T follicular helper cell (primary cell): Measurements from ENCODE around the gene NCS1.

Experiments
- DNase-seq: peaks from one replicate; pipeline ENCODE4 v3.0.0-alpha.2; 2020; ENCODE audit warnings: low read depth

NCS1 gene

DNA sequence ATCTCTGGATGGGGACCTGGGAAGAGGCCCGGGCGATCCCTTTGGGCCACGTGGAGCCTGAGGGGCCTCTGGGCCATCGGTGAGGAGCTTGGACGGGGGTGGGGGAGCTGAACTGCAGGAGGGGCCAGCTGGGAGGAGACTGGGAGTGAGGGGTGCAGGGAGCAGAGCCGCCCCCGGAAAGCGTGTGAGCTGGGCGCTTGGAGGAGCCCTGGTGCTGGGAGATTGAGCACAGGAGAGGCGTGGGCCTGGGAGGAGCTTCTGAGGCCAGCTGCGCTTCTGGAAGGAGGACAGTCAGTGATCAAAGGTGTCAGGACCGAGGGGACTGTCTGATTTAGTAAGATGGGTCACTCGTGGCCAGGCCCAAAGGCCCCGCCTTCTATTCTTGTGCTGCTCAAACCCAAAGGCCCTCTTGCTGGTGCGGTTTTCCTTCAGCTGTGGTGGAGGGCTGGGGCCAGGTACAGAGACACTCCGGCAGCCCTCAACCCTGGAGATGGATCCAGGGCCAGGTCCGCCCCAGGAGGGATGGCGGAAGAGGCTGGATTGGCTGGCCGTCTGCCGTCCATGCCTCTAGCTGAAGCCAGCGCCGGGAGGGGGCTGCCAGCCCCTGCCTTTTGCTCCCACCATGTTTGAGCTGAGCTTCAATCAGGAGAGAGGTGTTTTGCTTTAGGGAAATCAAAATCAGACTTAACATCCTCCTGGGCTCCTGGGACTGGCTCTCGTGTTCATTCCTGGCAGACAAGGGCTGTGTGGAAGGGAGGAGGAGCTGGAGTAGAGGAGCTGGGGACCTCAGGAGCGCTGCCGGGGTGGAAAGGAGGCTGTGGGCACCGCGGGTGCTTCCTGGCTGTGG lies 21.6 kb downstream of the NCS1 start:
- no peak for DNase-seq

DNA sequence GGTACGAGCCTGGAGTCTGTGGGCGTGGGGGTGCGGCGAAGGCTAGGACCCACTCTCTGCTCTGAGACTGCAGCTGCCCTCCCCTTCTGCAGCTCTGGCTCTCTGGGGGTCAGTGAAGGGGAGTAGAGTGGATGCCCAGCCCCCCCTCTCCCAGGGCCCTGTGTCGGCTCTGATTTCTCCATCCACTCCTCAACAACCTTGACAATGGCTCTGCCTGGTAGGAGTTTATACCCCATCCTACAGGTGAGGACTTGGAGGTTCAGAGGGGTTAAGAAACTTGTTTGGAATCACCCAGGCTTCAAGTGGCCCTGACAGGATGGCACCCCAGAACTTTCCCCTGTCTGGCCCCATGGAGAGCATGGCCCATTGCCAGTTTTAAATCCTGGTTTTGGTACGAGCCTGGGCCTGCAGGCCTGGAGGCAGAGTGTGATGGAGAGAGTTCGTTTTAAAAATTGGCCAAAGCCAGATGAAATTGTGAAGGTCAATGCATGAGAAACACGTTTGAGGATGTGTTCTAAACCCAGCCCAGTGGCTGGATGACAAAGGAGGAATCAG lies 22.3 kb downstream of the NCS1 start:
- no peak for DNase-seq

DNA sequence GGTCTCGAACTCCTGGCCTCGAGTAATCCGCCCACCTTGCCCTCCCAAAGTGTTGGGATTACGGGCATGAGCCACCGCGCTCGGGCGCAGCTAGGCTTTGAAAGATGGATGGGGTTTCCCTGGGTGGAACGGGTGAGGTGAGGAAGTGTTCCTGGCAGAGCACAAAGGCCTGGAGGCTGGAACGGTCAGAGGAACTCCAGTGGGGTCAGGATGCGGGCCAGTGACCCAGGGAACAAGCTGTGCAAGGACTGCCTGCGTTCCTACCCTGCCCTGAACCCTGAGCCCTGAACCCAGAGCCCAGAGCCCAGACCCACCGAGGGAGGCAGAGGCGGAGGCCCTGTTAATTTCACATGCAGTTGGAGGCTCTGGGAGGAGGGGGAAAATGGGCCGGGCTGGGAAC lies 23.4 kb downstream of the NCS1 start:
- no peak for DNase-seq

DNA sequence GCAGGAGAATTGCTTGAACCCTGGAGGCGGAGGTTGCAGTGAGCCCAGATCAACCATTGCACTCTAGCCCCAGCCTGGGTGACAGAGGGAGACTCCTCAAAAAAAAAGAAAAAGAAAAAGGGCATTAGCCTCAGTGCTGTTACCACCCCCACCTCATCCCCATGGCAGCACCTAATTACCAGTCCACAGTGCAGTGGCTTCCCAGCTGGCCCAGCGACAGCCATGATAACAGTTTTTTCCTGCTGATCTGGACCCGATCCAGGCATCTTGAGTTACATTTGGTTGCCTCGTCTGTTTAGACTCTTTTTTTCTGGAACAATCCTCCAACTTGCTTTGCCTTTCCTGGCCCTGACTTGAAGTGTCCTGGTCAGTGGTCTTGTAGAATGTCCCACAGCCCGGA lies 24.4 kb downstream of the NCS1 start:
- no peak for DNase-seq

DNA sequence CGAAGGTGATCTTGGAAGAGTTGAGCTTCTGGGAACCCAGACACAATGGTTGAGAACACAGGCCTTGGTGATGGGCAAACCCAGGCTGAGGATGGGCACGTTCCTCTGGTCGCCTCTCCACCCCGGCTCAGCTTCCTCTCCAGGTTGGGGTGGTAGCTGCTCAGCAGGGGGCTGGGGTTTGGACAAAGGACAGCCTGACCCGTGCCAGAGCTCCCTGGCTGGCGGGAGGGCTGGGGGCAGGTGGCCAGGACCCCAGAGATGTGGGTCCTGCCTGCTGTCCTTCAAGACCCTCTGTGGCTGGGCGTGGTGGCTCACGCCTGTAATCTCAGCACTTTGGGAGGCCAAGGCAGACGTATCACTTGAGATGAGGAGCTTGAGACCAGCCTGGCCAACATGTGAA lies 25.2 kb downstream of the NCS1 start:
- DNase-seq: no peak

DNA sequence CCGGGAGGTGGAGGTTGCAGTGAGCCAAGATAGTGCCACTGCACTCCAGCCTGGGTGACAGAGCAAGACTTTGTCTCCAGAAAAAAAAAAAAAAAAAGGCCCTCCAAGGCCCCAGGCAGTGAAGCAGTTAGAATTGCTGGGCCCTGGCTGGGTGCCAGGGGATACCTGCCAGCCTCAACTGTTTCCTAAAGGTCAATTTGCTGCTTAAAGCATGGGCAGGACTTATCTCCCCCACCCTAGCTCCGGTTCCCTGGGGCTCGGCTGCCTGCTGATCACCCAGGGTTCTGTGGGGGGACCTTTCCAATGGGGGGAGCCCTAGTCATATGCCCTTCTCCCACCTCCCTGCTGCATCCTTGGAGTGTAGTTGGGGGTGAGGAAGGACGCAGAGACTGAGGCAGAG lies 25.7 kb downstream of the NCS1 start:
- DNase-seq: no peak

DNA sequence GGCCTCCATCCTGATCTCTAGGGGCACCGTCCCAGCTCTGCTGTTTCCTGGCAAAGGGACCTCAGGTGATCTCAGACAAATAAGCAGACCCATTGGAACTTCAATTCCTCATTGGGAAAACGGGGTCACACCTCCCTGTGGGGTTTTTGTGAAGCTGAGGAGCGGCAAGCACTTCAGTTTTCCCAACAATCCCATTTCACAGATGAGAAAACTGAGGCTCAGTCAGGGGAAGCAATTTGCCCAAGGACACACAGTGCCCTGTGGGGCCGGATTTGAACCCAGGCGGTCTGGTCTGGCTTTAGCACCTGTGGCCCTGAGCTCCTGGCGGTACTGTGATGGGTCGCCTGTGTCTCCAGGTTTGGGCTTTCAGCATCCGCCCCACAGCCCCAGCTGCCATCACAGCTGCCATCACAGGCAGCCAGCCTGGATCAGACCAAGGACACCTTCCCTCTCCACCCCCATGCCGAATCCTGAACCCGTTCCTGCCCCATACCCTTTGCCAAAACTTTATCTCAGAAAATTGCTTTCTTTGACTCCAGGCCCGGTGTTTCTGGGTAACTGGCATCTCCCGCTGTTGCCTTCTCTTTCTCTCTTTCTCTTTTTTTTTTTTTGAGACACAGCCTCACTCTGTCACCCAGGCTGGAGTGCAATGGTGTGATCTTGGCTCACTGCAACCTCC lies 26.4 kb downstream of the NCS1 start:
- DNase-seq: no peak

DNA sequence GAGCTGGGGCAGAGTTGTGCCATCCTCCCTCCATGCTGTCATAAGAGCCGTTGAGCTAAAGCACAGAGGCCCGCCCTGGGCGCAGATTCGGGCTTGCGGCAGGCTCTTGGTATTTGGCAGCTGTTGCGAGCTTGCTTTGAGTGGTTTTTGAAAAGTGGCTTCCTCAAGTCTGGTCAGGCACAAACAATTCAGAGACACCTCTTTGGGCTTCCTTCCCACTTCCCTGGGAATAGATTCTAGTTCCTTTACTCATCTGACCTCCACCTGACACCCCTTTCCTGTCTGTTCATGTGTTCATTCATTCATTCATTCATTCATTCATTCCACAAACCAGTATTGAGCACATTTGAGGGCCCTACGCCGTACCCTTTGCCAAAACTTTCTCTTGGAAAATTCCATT lies 27.4 kb downstream of the NCS1 start:
- no peak for DNase-seq

DNA sequence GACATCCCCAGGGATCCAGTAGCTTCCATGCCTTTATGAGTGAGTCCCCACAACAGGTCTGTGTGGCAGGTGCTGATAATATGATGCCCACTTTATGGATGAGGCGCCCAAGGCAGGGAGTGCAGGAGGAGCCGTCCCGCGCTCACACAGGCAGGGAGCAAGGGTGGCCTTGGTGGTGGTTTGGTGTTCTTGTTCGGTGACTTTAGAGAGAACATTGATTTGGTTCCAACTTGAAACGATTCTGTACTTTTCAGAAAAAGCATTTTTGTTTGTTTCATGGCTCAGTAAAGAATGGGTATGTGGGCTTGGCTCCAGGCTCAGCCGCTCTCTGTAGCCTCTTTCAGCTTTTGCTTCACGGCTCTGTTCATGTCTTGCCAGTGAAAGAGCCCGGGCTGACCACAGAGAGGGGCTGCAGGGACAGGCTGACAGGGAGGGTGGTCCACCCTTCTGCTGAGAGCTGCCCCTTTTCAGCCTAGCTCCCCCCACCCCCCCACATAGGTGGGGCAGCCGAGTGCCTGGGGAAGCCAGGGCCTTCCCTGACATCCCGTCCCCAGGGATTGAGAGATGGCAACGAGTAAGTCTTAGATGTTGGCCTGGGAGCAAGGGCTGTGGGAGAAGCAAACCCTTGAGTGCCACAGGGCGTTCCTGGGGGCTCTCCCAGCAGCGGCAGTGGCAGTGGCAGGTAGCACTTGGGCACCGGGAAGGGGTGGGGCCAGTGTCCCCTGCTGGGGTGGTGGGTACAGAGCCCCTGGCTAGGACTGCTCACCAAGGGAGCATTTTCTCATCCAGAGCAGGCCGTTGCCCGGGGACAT lies 28.0 kb downstream of the NCS1 start:
- DNase-seq: no peak

DNA sequence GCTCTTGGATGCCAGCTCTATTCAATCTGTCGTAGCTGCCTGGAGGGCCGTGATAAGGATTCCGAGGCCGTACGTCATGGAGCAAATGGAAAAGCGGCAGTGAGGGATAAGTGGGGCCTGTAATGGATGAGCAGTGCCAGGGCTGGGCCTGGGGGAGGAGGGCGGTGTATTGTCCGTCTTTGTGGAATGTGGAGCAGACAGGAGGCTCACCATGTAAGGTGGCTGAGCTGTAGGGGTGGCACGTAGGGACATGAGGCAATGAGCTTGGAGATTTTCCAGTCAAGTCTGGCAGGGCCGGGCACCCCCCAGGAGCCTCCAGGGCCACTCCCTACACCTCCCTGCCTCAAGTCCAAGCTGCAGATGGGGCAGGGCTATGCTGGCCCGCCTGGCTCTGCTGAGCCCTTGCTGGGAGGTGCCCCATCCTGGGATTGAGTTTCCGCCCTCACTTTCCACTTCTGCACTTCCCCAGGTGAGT lies 29.2 kb downstream of the NCS1 start:
- DNase-seq: no peak

DNA sequence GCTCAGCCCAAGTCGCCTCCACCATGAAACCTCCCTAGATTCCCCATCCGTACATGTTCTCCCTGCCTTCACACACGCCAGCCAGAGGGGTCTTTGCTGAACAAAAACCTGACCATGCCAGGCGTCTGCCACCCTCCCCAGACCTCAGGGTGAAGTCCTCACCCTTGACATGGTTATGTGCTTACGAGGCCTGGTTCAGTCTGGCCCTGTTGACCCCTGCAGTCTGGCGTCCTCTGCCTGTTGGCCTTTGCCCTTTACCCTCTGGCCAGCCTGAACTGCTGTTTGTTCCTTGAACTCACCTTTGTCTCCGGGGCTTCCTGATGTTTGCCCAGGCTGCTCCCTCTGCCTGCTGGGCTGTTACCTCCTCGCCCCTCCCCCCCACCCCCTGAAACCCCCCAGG lies 29.8 kb downstream of the NCS1 start:
- no peak for DNase-seq

DNA sequence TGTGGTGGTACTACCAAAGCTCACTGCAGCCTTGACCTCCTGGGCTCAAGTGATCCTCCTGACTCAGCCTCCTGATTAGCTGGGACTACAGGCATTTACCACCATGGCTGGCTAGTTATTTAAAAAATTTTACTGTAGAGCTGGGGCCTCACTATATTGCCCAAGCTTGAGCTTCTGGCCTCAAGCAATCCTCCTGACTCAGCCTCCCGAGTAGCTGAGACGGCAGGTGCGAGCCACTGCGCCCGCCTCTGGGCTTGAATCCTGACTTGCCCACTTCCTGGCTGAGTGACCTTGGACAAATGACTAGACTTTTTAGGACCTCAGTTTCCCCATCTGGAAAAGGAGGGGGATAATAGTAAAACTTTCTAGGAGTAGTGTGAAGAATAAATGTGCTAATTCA lies 32.1 kb downstream of the NCS1 start:
- DNase-seq: no peak

DNA sequence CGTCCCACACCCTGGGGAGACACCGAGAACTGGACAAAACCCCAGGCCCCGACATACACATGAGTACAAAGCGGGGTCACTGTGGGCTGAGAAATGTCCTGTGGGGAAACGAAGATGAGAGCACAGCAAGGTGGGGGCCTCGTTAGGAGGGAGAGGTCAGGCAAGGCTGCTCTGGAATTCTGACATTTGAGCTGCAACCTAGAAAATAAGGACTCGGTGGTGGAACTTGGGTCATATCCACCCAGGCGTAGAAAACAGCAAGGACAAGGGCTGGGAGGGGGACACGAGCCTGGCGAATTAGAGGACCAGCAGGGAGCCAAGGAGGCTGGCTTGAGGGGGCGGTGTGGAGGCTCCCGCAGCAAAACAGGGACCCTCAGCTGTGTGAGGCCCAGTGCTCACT lies 32.8 kb downstream of the NCS1 start:
- no peak for DNase-seq

DNA sequence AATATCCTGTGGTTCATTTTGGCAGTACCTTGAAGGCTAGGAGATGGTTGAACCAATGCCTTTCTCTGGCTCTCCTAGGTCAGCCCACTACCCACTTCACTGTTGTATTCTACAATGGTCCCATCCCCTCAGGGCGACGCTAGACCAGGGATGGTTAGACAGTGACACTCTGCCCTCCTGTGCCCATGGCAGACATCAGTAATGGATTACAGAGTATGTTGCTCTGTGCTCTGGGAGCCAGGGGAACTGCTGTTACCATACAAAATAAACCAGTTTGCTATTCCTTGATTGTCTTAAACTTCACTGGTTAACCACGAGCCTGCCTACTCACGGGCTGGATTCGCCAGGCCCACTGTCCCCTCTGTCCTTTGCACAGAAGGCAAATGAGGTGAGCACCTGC lies 33.7 kb downstream of the NCS1 start:
- DNase-seq: no peak

DNA sequence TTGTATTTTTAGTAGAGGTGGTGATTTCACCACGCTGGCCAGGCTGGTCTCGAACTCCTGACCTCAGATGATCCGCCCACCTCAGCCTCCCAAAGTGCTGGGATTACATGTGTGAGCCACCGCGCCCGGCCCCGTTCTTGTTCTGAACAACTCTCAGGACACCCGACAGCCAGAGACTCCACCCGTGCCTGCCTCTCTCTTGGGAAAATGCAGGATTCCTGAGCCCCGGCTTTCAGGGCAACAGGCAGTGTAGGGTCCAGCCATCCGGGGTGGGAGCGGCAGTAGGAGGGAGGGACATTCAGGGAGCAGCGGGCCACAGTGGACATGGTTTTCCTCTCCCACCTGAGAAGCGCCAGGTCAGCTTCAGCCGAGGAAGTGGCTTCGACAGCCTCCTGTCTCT lies 34.4 kb downstream of the NCS1 start:
- DNase-seq: no peak

DNA sequence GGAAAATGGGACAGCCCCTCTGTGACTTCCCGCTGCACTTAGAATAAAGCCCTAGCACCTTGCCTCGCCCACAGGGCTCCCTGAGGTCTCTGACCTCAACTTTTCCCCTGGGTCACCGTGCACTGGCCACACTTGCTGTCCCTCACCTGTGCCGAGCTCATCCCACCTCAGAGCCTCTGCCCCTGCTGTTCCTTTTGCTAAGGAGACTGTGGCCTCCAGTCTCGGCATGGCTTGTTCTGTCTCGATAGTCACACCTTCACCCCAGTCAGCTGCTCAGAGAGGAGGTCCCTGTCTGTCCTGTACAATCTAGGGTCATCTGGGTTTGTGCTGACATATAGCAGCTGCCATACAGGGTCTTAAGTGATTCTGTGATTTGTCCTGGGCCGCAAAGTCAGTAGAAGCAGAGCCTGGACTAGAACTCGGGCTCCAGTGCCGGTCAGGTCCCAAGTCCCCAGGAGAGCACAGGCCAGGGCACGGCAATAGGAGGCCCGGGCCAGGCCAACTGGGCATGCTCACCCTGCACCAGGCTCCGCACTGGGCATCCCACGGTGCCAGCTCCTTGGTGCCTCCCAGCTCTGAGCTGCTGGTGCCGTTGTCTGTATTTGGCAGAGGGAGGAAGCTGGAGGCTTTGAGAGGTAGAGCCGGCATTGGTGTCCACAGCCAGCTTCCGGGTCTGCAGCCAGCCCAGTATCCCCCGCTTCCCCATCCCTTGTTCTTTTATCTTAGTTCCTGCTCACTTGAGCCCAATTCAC lies 35.2 kb downstream of the NCS1 start:
- DNase-seq: no peak

DNA sequence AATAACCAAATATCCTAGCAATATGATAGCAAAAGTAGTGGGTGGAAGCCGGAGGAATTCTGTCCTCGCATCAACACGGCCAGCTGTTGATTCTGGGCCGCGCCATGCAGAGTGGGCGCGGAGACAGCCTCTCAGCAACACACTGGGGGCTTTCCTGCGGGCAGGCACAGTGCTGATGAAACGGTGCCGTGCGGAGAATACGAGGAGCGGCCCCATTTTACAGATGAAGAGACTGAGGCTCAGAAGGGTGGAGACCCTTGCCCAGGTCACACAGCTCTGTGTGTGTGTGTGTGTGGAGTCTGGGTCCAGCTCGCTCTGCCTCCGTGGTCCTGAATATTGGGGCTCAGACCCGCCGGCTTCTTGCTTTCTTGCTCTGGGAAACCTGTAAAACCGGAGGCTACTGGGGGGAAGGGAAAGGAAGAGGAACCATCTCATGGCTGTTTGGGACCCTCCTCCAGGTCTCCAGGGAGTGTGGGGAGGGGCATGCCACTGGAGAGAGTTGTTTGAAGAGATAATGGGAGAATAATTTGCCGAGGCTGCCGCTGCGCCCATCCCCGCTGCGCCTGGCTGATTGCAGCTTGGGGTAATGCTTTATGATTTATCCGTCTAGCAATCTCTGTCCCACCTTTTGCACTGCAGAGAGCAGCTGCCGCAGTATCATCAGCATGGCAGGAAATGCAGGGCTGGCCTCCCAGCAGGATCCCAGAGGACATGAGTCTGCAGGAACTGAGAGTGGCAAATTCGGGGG lies 36.6 kb downstream of the NCS1 start:
- no peak for DNase-seq

DNA sequence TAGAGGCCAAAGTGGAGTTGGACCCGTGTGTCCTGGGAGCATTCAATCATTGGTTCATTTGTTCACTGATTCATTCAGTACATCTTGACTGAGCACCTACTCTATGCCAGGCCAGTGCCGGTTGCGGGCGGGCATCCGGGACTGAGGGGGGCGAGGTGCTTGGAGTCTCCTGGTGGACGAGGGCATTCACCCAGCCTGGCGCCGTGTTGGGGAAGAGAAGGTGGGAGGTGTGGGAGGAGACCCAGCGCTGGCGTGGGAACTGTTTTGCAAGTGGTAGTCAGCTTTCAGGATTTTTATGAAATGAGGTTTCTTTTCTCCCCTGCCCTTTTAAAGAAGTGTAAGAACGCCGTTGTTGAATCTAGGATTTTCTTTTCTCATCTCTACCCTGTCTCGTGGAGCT lies 37.2 kb downstream of the NCS1 start:
- no peak for DNase-seq

DNA sequence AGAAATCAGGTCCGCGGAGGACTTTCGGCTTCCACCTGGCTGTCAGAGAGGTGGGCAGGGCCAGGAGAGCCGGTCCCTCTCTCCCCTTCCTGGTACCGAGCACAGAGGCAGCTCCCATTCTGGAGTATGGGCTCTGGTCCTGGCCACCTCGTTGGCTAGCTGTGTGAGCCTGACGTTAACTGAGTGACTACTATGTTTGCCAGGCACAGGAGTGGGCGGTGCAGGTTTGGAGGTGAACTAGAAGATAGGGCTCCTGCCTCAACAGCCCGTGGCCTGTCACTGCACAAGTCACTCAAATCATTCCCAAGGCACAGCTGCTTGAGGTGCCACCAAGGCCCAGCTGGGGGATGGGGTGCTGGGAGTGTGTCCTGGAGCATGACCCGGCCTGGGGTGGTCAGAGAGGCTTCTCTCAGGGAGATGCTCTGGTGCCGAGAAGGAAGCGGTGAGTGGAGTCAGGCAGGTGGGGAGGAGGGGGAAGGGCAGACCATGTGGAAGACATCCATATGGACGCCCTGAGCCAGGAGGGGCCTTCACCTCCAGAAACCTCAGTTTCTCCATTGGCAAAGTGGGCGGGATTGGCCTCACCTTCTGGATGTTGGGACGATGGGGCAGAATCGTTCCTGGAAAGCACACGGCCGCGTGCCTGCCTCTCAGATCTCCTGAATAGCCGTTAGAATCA lies 39.5 kb downstream of the NCS1 start:
- DNase-seq: no peak

DNA sequence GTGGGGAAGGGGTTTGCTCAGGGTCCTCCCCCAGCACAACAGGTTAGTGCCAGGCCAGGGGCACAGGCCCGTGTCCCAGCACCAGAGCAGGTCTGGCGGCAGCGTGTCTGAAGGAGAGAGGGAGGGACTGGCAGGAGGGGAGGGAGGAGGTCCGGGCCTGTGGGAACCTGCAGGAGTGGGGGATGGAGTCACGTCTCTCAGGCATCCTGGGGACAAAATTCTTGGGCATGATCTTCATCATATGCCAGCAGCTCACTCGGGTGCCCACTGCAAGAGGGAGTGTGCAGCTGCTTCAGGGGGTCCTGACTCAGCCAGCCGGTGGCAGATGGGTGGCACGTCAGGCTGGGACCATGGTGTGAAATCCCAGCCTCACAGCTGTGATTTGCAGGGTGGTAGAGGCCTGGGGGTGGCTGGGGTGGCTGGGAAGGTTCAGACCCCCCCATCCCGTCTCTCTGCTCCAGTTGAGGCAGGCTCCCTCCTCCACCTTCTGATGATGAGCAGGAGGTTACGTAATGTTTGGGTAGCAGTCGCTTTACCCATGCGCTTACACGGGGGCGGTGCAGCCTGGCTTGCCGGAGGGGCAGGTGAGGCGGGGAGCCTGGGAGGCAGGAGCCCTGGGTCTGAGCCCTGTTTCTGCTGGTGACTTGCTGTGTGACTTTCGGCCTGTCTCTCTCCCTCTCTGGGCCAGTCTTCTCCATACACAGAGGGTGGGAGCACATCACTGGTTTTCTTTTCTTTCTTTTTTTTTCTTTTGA lies 40.5 kb downstream of the NCS1 start:
- DNase-seq: no peak
